KG1 (cell line): ENCODE measurements around the gene LPAR5.
"Not testable (repeated sequence)": the region's sequence is repeated elsewhere in the genome, so short reads cannot be mapped to it uniquely, and the experiment has no call there.

Experiments used
- DNase-seq: peaks from one replicate; lab custom pipeline; 2025; lab: John Stamatoyannopoulos, UW

Gene LPAR5

GRCh38 chr12:6606331-6607131 lies 29.2 kb downstream of the LPAR5 start:
- peak; percentile 34 for DNase-seq

- no peak for DNase-seq
Observed at GRCh38 chr12:6605421-6606330, 30.1 kb downstream of the LPAR5 start.

GRCh38 chr12:6604259-6605029 lies 31.3 kb downstream of the LPAR5 start:
- DNase-seq: no peak

DNA sequence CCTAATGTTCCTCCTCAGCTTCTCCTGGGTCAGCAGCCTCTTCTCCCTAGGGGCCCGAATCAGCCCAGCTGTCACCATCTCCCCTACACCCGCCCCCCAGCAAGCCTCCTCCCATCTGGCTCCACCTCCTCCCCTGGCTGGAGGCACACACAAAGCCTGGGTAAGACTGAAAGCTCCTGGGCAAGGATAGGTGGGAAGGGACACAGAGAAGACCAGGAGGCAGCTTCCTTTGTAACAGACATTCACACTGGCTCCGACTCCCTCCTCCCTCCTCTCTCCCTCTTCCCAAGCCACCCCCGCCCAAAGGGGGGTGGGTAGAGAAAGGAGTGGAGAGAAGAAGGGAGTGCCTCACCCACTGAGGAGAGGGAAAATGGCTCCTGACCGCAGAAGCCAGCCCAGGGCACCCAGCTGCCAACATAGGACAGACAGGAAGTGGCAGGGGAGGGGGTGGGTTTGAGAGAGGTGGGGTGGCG lies 32.6 kb downstream of the LPAR5 start:
- no peak for DNase-seq

GRCh38 chr12:6602526-6602925 lies 33.2 kb downstream of the LPAR5 start:
- no peak for DNase-seq

DNA sequence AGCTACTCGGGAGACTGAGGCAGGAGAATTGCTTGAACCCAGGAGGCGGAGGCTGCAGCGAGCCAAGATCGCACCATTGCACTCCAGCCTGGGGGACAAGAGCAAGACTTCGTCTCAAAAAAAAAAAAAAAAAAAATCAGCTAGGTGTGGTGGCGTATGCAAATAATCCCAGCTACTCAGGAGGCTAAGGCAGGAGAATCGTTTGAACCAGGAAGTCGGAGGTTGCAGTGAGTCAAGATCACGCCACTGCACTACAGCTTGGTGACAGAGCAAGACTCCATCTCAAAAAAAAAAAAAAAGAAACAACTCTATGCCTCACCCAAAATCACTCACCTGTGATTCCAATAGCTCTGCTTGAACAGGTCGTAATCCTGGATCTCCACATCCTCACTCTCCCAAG lies 40.1 kb downstream of the LPAR5 start:
- not testable (repeated sequence) for DNase-seq

GRCh38 chr12:6592087-6592486 lies 43.7 kb downstream of the LPAR5 start:
- no peak for DNase-seq

DNA sequence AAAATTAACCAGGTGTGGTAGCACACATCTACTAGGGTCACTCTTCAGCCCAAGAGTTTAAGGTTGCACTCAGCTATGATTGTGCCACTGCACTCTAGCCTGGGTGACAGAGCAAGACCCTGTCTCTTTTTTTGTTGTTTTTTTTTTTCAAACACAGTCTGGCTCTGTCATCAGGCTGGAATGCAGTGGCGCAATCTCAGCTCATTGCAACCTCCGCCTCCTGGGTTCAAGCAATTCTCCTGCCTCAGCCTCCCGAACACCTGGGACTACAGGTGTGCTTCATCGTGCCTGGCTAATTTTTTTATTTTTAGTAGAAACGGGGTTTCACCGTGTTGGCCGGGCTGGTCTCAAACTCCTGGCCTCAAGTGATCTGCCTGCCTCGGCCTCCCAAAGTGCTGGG lies 49.2 kb downstream of the LPAR5 start:
- not testable (repeated sequence) for DNase-seq

DNA sequence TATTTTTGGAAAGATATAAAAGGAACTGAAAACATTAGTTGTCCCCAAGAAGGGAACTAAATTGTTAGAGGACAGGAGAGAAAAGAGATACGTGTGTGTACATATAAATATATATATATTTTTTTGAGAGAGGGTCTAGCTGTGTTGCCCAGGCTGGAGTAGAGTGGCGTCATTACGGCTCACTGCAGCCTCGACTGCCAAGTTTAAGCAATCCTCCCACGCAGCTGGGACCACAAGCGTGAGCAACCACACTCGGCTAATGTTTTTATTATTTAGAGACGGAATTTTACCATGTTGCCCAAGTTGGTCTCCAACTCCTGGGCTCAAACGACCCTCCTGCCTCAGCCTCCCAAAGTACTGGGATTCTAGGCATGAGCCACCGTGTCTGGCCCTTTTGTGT lies 51.5 kb downstream of the LPAR5 start:
- DNase-seq: no peak

DNA sequence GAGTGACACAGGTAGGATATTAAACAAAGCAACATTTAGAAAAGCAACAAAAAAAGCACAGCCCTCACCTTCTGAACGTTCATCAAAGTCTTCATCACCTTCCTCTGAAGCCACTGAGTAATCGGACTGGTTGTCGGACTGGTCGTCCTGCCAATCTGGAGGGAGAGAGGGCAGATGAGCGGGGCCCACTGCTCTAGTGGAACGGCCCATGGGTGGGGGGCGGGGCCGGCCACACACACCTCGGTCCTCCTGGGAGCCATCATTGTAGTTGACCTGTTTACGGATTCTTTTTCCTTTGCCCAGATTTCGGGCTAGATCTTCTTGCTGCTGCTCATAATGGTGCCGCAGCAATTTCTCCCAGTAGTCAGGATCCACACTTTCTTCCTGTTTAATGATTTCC lies 52.8 kb downstream of the LPAR5 start:
- DNase-seq: no peak

GRCh38 chr12:6582196-6582595 lies 53.6 kb downstream of the LPAR5 start:
- no peak for DNase-seq

DNA sequence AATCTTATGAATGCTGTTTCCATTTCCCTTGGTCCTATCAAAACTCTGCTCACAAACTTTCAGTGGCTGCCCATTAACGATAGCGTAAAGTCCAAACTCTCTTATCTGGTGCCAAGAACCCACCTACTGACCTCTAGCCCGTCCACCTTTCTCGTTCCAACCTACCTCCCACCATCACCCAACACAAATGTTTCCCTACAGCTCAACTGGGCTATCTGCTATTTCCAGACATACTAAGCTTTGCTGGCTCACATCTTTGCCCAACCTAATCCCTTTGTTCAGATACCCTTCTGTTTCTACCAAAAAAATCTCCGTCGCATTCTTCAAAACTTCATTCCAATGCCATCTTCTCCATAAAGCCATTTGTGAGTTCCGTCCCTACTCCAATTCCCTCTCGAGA lies 60.1 kb downstream of the LPAR5 start:
- no peak for DNase-seq

GRCh38 chr12:6574576-6575295 lies 61.0 kb downstream of the LPAR5 start:
- no peak for DNase-seq

- DNase-seq: no peak
Observed at GRCh38 chr12:6573001-6573400, 62.8 kb downstream of the LPAR5 start.

DNA sequence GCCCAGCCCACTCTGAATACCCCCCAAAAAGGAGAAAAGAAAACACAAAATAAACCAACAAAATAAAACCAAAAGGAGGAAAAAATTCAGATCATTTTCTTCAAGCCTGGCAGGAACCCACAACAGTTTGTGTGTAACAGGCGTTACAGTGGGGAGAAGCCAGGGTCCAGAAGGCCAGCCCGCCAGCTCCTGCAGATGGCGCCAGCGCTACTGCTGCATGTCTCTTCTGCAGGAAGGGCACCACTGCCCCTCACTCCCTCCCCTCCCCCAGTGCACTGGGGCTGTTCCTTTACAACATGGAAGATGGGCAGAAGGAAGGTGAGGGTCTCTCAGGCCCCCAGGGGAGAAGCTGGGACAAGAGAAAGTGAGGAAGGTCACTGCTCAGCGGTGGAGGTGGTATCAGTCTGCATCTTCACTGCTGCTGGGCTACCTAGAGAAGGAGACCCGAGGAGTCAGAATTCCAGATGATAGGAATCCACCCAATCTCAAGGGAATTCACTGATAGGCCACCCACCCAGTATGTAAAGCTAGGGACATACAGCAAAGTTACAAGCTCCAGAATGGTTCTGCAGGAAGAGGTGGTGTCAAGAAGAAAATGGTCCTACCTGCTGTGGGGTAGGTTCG lies 65.4 kb downstream of the LPAR5 start:
- no peak for DNase-seq

GRCh38 chr12:6569786-6570185 lies 66.0 kb downstream of the LPAR5 start:
- no peak for DNase-seq

DNA sequence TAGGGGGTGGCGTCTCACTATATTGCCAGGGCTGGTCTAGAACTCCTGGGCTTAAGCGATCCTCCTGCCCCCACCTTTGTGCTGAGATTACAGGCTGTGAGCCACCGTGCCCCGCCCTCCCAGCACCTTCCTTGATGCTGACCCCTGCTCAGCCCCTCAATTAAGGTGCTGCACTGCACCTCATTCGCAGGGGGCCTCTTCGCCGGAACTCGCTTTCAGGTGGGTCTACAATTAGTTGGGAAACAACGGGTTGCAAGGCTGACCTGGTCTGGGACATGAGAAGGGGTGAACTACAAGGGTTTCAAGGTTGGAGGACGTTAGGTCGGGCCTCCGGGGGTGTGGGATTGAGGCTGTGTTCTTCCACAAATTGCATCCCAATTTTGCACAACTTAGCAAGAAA lies 66.4 kb downstream of the LPAR5 start:
- DNase-seq: no peak
